Umbilical cord (tissue), 2 donors: ENCODE measurements around the gene FAM107B. TPM values are rescaled to one million over a fixed set of nuclear protein-coding genes. Genes with fewer than 3 reads are reported as not detected.
"Not testable (repeated sequence)": the region's sequence is repeated elsewhere in the genome, so short reads cannot be mapped to it uniquely, and the experiment has no call there.

Source experiments
- DNase-seq: peaks from one replicate; pipeline ENCODE4 v3.0.0-alpha.2; 2015; ENCODE audit warnings: low spot score
- total RNA-seq: library from RNA; depleted of rRNA; stranded (reverse); fragments of >200 nt; gene quantifications from one replicate; pipeline ENCODE4 v1.2.3, GENCODE V29; 2014; ENCODE audit warnings: low replicate concordance; ENCODE audit not compliant: insufficient read depth

The FAM107B gene
- total RNA-seq, 1 donor from 2014 or later, result 27.4 TPM

DNA sequence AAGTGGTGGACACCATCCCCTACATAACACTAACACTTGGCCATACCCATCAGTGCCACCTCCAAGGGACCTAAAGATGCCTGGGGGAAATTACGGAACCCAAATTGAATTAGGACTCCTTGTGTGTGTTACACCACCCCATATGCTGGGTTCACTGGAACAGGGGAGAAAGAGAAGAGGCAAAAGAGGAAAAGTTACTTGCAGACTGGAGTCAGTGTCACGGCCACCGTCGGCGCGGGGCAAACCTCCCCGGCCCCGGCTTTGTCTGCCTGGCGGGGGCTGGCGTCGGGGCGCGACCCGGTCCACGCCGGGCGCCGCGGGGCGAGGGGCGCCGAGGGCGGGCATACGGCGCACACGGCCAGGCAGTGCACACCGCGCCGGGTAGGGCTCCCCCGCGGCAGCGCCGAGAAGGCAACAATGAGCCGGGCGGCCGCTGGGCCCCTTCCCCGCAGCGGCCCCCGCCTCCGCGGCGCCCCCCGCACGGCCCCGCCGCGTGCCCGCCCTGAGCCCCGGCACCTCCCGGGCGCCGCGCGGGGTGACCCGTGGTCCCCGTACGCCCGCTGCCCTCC lies 171.1 kb downstream of the FAM107B start:
- DNase-seq, result peak; percentile 37

DNA sequence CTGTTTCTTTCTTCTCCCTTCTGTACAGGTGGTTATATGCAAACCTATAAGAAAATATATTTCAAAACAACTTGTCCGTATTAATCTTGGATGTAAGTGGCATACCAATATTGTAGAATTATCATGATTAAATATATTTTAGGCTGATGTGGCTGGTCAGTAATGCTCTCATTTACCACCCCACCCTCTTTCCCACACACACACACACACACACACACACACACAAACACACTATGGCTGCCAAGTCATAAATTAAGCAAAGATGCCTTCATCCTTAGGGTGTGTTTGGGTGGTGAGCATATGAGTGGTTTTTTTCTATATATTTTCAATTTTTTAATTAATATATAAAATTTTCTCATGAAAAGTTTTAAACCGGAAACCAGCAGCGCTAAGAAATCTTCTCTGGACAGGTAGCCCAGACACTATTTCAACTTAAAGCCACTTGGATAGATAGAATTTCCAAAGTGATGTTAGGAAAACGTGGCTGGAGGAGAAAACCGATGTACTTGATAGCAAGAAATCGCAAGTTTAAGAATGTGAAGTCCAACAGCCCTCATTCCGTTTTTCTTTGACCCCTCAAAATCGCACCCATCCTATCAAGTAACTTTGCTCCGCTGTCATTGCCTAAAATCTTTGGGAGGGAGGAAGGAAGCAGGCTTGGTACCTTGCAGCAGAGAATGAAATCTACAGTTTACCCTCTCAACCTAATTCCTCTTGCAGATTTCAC lies 171.7 kb downstream of the FAM107B start:
- DNase-seq, result no peak

DNA sequence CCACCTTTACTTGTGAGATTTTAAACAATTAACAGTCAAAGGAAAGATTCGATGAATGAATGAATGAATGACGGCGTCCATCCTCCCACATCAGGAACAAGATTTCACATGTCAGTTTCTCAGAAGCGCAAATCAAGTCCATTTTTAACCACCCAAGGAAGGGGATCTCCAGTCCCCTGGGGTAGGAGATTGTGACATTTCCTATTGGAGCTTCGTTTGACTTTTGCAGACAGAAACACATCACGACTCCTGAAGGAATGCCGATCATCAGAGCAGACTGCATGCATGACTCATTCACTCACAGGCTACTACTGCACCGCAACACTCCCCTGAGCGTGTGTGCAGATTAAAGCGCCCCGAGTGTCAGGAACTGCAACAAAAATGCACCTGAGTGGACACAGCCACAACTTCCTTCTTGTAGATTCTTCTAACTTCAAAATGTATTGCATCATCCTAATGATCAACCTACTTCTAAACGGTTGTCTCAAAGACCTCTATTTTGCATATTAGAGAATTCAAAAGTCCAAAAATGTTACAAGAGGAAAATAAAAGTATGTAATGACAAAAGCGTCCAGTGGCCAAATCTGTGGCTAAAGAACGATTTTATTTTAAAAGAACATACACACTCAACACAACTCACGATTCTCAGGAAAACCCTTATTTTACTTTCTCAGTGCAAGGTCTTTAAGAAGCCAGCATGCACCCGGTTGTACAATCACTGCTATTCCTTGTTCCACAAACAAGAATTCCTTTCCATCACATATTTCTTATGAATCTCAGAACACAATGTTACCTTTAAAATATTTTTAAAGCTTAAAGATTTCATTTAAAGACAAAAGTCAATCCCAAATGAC lies 172.6 kb downstream of the FAM107B start:
- DNase-seq, result peak; percentile 40

DNA sequence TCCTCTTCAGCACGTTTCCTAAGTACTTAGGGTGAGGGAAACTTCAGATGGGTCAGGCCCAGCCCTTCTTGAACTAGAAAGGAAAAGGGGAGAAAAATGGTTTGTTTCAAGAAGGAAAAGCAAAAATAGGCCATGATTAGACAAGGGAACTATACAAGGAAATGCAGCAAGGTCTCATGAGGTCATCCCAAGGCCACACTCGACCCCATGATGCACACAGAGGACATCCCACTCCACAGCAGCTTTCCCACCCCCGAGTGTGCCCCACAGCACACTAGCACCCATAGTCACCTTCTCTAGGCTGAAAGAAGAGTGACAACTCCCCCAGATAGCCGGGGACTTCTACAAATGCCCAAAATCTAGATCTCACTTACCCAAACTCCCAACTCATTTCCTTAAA lies 173.4 kb downstream of the FAM107B start:
- no peak for DNase-seq

DNA sequence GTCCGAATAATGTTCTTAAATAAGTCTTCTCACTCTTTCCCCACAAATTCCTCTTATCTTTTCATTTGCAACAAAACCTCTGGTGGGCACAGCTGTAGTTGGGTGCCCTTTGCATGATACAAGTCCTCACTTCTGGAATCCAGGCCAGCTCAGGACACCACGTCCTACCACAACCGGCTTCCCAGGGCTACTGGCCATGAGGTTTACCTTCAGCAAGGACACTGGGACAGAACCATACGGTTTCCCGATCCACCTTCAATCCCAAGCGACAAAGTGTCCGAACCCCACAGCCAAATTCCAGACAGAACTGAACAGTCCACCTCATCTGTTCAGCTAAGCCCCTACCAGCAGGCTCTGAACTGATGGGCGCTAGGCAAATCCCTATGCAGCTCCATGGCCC lies 174.6 kb downstream of the FAM107B start:
- no peak for DNase-seq

DNA sequence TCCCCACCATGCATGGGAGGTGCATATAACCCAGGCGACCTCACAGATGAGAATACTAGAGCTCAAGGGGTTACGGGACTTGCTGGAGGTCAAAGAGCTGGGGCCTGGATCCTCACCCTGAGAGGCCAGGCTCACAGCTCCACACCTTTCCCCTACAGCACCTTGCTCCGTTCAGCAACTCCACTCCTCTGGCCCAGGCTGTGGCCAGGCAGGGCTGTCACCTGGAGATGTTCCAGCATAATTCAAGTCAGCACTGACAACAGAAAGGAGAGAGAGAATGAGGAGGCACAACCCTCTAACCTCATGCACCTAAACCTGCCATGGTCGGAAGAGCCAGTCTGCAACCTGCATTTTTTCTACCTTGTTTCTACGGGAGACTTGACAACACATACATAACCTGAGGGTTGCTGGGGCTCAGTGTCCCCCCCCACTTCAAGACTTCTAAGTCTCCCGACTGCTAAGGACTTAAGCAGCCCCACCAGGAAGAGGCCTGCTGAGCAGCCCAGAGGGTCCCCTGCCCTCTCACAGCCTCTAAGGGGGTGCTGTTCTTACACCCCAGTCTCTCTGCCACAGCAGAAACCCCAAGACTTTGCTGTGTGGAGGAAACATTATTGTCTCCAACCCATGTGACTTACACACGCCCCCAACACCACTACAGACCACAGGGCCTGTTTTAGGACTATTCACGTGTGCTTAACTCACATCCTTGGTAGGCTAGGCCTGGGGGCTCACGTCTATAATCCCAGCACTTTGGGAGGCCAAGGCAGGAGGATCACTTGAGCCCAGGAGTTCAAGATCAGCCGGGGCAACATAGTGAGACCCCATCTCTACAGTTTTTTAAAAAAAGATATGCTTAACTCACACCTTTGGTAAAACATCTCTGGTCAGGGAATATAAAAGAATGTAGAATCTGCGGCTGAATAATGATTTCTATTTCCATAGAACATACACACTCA lies 175.6 kb downstream of the FAM107B start:
- DNase-seq, result no peak

DNA sequence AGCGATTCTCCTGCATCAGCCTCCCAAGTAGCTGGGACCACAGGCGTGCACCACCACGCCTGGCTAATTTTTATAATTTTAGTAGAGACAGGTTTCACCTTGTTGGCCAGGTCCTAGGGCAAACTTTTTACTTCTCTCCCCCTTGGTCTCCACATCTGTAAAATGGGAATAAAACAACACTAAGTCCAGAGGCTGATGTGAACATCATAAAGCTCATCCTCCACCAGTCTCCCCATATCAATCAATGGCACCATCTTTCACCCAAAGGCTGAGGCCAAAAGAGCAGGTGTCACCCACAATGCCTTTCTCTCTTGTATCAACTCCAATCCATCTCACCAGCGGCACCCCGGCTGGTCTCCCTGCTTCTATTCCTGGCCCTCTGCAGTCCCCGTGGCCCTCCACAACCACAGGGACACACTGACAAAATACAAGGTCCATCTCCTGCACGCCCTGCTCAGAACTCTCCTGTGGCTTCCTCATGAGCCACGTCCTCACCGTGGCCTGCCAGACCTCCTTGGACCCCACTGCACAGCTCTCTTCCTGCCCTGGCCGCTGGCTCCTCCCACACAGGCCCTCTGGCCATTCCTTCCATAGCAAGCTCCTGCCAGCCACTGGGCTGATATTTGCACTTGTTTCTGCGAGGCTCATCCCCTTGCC lies 179.0 kb downstream of the FAM107B start:
- DNase-seq, result no peak

DNA sequence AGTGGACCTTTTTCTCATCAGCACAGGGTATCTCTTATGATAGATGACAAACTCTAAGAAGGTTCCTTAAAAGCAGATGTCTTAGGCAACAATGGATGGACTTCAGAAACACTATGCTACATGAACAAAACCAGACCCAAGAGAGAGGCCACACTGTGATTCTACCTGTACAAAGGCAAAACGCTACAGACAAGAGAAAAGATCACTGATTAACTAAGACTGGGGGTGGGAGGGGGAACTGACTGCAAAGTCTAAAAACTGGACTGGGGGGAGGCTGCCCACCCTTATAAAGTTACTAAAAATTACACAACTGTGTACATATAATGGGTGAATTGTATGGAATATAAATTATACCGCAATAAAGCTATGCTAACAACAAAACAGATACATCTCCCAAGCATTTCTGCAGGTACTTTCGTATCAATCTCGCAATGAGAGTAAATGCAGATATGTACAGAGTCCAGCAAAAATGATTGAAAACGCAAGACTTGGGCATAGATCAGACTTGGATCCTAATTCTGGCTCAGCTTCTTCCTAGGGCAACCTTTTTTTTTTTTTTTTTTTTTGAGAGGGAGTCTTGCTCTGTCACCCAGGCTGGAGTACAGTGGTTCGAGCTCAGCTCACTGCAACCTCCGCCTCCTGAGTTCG lies 179.7 kb downstream of the FAM107B start:
- DNase-seq, result no peak

DNA sequence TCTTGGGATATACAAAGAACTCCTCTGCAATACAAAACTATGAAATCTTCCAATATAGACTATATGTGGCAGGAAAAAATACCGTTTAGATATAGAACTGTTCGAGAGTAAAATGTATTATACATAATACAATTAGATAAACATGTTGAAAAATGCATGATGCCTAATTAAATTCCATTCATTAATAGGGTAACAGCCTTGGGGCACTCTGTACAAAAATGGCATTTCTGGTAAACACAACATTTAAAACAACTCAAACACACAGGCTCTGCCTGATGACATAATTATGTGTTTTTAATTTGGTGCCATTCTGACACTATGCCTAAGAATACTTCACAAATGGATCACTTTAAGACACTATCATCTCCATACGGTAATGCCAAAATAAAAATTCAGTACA lies 180.9 kb downstream of the FAM107B start:
- DNase-seq, result no peak

DNA sequence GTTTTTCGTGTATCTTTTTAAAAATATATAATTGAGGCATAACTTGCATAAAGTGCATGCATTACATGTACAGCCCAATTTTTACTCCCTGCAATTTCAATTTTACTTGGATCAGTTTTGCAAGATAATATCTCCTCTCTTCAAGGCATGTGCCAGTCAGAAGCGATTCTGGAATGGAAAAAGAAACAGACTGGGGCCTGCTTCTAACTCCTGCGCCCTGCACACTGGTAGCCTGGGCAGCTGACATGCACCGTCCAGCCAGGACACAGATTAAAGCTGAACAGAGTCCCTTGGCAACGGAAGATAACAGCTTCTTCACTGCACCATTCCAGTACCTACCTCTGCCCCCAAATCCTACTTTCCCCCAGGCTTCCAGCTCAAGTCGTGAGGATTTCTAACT lies 182.1 kb downstream of the FAM107B start:
- DNase-seq, result no peak

DNA sequence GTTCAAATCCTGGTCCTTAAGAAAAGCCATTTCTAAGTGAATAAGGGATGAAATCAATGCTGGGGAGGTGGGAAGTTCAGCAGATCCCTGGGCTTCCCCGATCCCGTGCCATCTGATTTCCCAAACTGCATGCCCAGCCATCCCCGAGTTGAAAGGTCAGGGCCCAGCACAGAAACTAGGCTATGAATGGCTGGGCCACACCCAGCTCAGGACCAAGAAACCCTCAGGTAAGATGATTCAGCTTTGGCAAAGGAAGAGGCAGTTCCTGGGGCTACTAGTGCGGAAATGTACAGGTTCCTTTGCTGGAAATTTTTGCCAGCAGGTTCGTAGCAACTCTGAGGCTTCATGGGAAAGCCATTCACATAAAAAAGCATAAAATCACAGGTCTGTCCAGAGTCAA lies 182.7 kb downstream of the FAM107B start:
- DNase-seq, result no peak

DNA sequence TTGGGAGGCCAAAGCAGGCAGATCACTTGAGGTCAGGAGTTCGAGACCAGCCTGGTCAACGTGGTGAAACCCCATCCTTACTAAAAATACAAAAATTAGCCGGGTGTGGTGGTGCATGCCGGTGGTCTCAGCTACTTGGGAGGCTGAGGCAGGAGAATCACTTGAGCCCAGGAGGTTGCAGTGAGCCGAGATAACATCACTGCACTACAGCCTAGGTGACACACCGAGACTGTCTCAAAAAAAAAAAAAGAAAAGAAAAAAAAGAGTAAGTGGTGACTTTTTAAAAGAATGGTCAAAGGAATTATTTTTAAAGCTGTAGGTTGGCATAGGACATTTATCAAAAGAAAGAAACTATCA lies 185.8 kb downstream of the FAM107B start:
- DNase-seq, result not testable (repeated sequence)

DNA sequence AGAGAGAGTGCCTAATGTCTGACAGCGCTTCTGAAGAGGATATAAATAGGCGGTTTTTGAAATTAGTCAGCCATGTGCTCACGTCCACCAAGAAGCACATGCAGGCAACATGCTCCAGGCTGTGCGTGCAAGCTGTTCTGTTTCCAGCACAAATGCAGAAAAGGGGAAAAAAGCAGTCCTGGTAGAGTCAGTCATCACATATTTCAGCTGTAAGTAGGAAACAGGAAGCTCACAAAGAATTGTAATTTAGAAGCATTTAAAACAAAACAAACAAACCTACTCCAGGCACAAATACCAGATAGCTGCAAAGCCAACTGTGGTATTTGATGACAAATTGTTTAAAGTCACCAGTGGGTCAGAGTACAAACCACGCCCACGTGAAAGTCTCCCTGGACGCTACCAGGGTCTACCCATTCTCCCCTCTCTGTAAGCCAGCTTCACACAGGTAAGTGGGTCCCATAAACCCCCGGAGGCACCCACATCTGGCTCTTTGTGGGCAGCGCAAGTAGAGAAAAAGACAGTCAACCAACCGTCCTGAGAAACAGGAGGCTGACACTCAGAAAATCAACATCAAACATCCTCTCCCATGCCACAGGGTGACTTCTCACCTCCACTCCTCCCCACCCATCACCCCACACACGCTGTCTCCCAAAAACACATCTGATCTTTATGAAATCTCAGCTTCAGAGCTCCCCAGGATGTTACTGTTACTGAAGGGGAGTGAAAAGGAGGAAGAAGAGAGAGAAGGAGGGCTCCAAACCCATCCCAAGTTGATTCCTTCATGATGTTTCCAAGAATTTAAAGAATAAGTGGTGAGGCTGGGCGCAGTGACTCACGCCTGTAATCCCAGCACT lies 186.4 kb downstream of the FAM107B start:
- peak; percentile 89 for DNase-seq

DNA sequence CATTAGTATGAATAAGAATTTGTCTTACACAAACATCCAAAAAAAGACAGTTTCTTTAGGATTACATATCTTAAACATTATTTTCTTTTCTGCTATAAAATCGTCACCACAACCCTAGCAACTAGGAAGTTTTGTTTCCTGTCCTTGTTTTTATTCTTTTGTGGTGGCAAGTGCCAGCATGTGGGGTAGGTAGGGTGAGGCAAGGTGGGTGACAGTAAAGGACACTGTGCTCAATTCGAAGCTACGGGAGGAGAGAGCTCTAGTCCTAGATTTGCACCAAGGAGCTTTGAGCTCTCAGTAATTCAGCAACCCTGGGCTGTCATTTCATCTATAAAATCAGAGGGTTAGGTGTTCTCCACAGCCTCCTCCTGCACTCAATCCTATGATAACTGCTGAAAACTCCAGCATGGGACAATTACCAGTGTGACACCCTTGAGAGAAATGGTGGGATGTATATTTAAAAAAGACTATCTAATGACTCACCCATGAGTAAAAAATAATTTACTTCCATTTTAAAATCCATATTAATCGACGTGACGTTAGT lies 187.1 kb downstream of the FAM107B start:
- no peak for DNase-seq

DNA sequence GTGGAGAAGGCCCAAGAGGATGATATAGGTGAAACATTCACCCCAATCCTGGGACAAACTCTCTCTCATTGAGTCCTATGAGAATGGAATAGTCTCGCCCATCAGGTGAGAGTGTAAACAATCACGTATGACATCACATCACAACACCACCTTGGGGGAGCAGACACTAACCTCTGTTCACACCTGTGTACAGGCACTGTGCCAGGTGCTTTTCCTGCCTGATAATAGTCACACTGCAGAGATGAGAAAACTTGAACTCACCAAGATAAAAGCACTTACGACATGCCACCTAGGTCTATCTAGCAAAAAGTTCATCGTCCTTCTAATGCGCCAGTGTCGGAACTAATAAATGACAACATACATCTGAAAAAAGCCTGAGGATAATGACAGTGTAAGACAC lies 187.8 kb downstream of the FAM107B start:
- no peak for DNase-seq

DNA sequence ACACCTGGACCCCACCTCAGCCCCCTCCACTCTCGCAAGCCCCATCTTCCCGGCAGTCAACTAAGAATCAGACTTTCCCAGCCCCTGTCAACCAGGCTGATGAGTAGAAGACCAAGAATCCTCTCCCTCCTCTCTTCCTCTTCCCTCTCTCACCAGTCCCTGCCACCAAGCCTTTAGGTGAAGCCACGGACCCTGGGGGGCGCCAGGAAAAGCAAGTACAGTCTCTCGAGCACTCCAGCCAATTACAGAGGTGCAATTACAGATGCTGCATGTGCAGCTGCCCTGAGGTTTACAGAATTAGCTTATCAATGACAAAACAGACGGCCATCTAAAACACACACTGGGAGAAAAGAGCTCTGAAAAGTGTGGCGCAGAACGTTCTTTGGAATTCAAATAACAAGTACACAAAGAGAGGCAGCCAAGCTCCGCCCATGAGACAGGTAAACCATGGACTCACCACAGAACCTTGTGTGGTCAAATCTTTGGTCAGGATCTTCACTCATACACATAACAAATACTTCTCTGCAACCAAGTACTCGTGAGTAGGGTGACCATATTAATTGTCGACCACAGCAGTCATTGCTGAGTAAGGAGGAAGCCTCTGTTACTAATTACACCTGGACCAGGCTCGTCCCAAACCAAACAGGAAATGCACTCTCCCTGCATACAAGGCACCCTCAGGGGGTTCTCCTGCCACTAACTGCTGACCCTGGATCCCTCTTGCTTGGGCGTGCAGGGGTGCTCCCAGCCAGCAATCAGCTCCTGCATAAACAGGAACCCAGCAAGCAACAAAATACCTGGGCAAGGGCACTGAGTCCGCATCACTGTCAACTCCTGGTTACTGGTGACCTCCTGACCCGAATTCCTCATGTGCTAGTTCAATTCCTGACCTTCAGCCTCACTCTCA lies 189.2 kb downstream of the FAM107B start:
- DNase-seq, result no peak

DNA sequence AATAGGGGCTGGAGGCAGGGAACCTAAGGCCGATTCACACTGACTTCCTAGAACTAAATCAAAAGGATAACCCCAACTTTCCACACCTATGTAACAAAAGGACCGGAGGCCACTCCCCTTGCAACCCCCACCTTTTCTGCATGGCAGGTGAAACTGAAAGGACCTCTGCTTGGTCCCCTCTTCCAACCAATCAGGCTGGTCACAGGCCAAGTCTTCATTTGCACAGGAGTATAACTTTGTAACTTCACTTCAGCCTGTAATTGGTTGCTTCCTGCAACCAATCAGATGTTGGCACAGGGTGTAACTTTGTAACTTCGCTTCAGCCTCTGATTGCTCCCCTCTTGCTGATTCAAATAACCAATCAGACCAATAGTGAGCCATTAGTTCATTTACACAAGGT lies 190.0 kb downstream of the FAM107B start:
- DNase-seq, result no peak

DNA sequence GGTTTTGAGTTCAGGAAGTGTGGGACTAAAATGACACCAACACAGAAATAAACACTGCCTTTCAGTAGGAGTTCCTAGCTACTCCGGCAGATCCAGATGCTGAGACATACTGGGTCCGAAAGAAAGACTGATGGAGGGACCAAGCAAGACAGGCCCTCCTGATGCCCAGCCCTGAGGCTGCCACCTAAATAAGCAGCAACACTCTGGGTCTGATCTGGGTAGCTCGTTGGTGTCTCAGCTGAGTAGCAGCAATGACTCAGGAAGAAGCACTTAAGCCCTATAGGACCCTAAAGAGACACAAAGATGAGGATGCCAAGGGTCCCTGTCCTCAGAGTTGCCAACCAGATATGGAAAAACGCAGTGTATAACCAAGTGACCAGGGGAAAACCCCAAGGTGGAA lies 190.7 kb downstream of the FAM107B start:
- no peak for DNase-seq
